Smooth muscle cell of the coronary artery (primary cell): Measurements from ENCODE around the gene RFX2. TPM values are rescaled to one million over a fixed set of nuclear protein-coding genes. Genes with fewer than 3 reads are reported as not detected.

Experiments
- total RNA-seq: library from RNA; depleted of rRNA; stranded (reverse); fragments of >200 nt; gene quantifications from 2 replicates; pipeline ENCODE4 v1.2.3, GENCODE V29; 2014; ENCODE audit warnings: low replicate concordance

The RFX2 gene
- 8.0 and 11.8 TPM in 2 replicates for total RNA-seq

GRCh38 chr19:6110360-6110977 lies at the start of gene RFX2:
Gene RFX2 (minus strand): TSS chr19:6110500. CDS start chr19:6047496, 63,004 bp downstream.

GRCh38 chr19:5977785-5978605 lies 132.3 kb downstream of the RFX2 start, which contains the start of gene RANBP3:
Gene RANBP3 (minus strand): TSS chr19:5978140. CDS start chr19:5978082, 58 bp downstream.

Other genes starting within 250 kb of the RFX2 start
- gene FUT5, start 240.0 kb downstream of the RFX2 start, total RNA-seq, result not detected in 2 replicates
- gene NDUFA11, start 206.7 kb downstream of the RFX2 start, total RNA-seq, result 196 and 302 TPM in 2 replicates
- 2.8 and 4.8 TPM in 2 replicates for gene VMAC, start 205.6 kb downstream of the RFX2 start, total RNA-seq
- 2.3 and 5.1 TPM in 2 replicates for gene CAPS, start 196.2 kb downstream of the RFX2 start, total RNA-seq
- 28.8 and 53.8 TPM in 2 replicates for gene RANBP3, start 132.4 kb downstream of the RFX2 start, total RNA-seq
- 0.12 TPM in 1 of 2 replicates, not detected in the other for gene ACSBG2, start 25.2 kb upstream of the RFX2 start, total RNA-seq
- gene MLLT1, start 169.5 kb upstream of the RFX2 start, total RNA-seq, result 2.3 and 8.2 TPM in 2 replicates
- gene ACER1, start 223.1 kb upstream of the RFX2 start, total RNA-seq, result not detected in 2 replicates